Activated naive CD8-positive, alpha-beta T cell treated with anti-CD3 and anti-CD28 coated beads for 36 hours (primary cell): ENCODE measurements around the gene TPGS1. TPM values are rescaled to one million over a fixed set of nuclear protein-coding genes. Genes with fewer than 3 reads are reported as not detected.
"Not testable (repeated sequence)": the region's sequence is repeated elsewhere in the genome, so short reads cannot be mapped to it uniquely, and the experiment has no call there.

ENCODE experiments used
- DNase-seq: peaks from one replicate; pipeline ENCODE4 v3.0.0; 2021
- H3K27ac Mint-ChIP-seq: one replicate; pipeline ENCODE4 v1.8.0; 2022; ENCODE audit warnings: mild to moderate bottlenecking, moderate library complexity, mixed read lengths
- H3K27me3 Mint-ChIP-seq: one replicate; pipeline ENCODE4 v1.8.0; 2022; ENCODE audit warnings: mild to moderate bottlenecking, mixed read lengths
- H3K36me3 Mint-ChIP-seq: one replicate; pipeline ENCODE4 v1.8.0; 2021; ENCODE audit warnings: mild to moderate bottlenecking, mixed read lengths
- H3K4me1 Mint-ChIP-seq: one replicate; pipeline ENCODE4 v1.8.0; 2021; ENCODE audit warnings: mixed read lengths
- H3K4me3 Mint-ChIP-seq: one replicate; pipeline ENCODE4 v1.8.0; 2022; ENCODE audit warnings: mild to moderate bottlenecking, moderate library complexity, mixed read lengths
- H3K9me3 Mint-ChIP-seq: one replicate; pipeline ENCODE4 v1.8.0; 2022; ENCODE audit warnings: mixed read lengths
- total RNA-seq, 2 experiments: library from RNA; stranded (reverse); gene quantifications; one replicate each; pipeline ENCODE4 v1.2.3, GENCODE V29; 2021

TPGS1 gene
- total RNA-seq, 2 experiments from 2014 or later, result 9.3 to 10.3 TPM

DNA sequence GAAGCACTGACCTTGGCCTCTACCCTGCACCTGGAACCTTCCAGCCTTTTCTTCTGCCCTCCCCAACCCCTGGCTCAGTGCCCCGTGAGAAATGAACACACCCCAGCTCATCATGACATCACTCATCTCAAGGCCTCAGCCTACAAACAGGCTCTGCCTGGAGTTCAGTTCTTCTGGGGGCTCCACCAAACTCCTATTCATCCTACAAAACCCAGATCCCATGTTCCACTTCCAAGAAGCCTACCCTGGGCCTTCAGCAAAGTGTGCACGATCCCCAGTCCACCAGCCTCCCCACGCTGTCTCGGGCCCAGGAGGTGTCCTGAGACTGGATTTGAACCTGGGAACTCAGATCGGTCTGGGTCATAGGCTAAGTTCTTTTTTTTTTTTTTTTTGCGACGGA lies 37.5 kb upstream of the TPGS1 start:
- Mint-ChIP-seq H3K9me3 (no peaks in the 10 kb centered on the region), H3K4me3 (no peak overlapping the region), H3K4me1 (no peaks in the 10 kb centered on the region), H3K27ac (no peak overlapping the region), H3K27me3 (no peaks in the 10 kb centered on the region), H3K36me3 (no peaks in the 10 kb centered on the region)
- DNase-seq, result no peak

DNA sequence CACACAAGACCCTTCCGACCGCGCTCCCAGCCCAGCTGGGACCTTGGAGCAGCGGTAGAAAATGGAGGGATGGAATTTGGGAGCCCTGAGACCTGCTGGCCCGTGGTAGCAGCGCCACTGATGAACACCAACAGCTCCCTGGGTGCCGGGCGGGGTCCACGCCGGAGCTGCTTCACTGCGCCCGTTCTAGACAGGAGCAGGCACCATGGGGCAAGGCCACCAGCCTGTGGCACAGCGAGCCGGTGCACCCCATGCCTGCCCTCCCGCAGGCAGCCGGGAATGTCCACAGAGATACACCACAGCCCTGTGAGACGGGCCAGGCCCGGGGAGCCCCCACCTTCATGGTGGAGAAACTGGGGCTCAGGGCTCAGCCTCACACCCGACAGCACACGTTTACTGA lies 36.6 kb upstream of the TPGS1 start:
- H3K27me3 Mint-ChIP-seq, result peaks cover 5% of the 10 kb centered on the region
- H3K36me3 Mint-ChIP-seq, result no peaks in the 10 kb centered on the region
- no peak overlapping the region for H3K27ac Mint-ChIP-seq
- no peaks in the 10 kb centered on the region for H3K9me3 Mint-ChIP-seq
- H3K4me1 Mint-ChIP-seq, result no peaks in the 10 kb centered on the region
- H3K4me3 Mint-ChIP-seq, result no peak overlapping the region
- DNase-seq, result no peak

DNA sequence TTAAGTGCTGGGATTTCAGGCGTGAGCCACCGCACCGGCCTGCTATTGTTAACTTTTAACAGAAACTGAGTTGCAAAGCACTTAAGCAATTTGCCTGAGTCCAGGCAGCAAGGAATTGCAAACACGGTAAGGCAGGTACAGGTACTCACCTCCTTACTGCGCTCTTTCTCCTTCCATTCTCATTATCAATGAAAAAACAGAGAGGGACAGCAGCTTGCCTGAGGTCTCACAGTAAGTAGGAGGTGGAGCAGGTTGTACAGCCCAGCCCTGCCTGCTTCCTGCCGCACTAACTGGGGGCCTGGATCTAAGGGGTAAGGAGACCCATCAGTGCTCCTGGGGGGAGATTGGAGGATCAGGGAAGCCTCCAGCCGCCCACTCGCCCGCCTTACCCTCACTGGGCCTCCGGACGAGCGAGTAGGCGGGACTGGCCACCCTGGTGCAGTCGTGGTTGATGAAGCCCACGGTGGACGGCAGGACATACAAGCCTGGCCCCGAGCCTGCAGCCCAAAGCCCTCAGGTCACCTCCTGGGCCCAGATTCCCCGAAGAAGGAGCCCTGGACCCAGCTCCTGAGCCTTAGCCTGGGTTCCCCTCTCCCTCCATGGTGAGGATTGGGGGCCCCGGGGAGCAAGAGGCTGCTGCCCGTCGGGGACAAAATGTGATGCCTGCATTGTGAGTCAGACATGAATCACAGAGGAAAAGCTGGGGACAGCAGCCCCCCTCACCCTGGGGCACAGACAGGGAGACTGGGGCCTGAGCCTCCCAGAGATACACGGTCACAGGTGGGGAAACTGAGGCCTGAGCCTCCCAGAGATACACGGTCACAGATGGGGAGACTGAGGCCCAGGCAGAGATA lies 35.1 kb upstream of the TPGS1 start:
- Mint-ChIP-seq H3K27me3 (peaks cover 5% of the 10 kb centered on the region), H3K36me3 (no peaks in the 10 kb centered on the region), H3K27ac (no peak overlapping the region), H3K9me3 (no peaks in the 10 kb centered on the region), H3K4me1 (no peaks in the 10 kb centered on the region), H3K4me3 (no peak overlapping the region)
- DNase-seq, result no peak

DNA sequence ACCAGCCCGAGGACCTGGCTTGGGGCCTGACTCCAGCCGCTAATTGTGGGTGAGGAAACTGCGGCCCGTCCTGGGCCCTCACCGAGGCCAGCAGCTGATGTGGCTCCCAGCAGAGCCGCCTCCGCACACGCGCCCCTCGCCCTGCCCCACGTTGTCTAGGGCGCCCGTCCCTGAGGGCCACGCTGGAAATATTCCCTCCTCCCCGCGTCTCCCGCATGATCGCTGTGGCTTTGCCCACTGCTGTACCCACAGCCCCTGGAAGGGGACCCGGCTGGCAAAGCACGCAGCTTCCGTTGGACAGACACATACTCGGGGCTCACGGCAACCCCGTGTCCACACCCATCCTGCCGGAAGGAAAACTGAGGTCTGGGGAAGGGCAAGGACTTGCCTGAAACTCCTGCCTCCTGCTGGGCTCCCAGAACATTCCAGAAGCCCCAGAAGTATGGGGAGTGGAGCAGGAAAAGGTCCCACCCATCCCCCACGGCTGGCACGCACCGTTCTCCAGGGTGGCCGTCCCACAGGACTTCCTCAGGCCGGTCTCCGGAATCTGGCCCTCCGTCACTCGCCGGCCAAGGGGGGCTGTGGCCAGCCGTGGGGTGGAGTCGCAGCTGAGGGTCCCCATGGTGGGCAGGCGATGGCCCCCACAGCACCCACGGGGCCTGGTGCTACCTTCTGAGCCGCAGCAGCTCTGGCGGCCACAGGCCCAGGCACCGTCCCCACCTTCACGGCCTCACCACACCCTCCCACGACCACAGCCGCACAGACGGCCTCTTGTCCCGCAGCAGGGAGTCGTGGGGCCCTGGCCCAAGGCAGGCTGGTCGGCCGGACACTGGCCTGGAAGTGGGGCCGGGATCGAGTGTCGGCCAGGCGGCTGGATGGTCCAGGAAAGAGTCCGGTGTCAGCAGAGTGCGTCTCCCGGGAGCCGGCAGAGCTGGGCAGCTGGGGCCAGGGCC lies 32.9 kb upstream of the TPGS1 start:
- H3K27ac Mint-ChIP-seq, result no peak overlapping the region
- H3K4me1 Mint-ChIP-seq, result no peaks in the 10 kb centered on the region
- H3K9me3 Mint-ChIP-seq, result no peaks in the 10 kb centered on the region
- DNase-seq, result no peak
- peaks cover 9% of the 10 kb centered on the region for H3K27me3 Mint-ChIP-seq
- no peaks in the 10 kb centered on the region for H3K36me3 Mint-ChIP-seq
- H3K4me3 Mint-ChIP-seq, result no peak overlapping the region

- Mint-ChIP-seq H3K27ac (no peak overlapping the region), H3K4me3 (no peak overlapping the region), H3K4me1 (peaks cover 6% of the 10 kb centered on the region), H3K27me3 (peaks cover 18% of the 10 kb centered on the region), H3K36me3 (peaks cover 6% of the 10 kb centered on the region), H3K9me3 (peaks cover 6% of the 10 kb centered on the region)
- DNase-seq, result no peak
Measured at GRCh38 chr19:475360-475759, 31.9 kb upstream of the TPGS1 start.

DNA sequence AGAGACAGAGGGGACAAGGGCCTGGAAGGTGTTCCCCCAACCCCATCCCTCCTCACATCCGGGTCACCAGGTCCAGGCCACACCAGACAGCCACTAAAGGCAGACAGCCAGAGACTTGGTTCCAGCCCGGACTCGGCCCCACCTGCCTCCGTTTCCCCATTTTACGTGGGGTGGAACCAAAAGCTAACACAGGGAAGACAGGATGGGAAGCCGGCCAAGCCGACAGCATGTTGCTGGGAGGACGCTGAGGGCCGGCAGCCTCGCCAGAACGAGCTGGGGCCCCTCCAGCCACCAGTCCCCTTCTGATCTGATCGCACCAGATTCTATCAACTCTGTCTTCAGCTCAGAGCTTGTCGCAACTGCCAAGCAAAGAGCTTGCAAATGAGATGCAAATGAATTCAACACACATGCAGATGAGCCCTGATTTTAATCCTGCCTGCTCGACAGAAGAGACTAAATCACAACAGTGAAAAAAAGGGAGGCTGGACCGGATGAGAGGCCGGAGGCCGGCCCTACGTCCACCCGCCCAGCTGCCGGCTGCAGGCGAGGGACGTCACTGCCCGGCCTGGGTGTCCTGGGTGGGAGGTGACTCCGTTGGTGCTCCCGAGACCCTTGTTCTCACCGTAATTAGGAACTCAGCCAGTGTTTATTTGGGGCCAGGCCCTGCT lies 28.9 kb upstream of the TPGS1 start:
- no peak for DNase-seq
- peaks cover 10% of the 10 kb centered on the region for H3K4me1 Mint-ChIP-seq
- H3K4me3 Mint-ChIP-seq, result no peak overlapping the region
- peaks cover 20% of the 10 kb centered on the region for H3K9me3 Mint-ChIP-seq
- peaks cover 17% of the 10 kb centered on the region for H3K36me3 Mint-ChIP-seq
- H3K27ac Mint-ChIP-seq, result no peak overlapping the region
- peaks cover 29% of the 10 kb centered on the region for H3K27me3 Mint-ChIP-seq

DNA sequence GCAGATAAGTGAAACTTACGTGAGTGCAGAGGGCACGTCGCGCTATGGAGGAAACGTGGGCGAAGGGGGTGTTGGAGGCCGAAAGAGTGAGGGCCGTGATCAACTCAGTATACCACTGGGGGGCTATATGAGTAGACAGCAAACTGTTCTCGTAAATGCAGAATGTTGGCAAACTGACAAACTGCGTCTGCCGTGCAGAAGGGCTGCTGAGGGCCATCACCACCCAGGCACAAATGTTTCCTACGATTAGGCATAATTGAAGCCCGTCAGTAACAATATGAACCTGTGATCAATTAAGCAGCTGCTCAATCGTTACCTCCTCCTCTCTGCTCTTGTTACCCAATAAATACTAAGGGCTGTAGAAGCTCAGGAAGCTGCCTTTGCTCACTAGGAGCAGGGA lies 28.3 kb upstream of the TPGS1 start:
- no peak for DNase-seq
- Mint-ChIP-seq H3K27me3 (peaks cover 32% of the 10 kb centered on the region), H3K27ac (no peak overlapping the region), H3K36me3 (peaks cover 17% of the 10 kb centered on the region), H3K9me3 (peaks cover 20% of the 10 kb centered on the region), H3K4me1 (peaks cover 10% of the 10 kb centered on the region), H3K4me3 (no peak overlapping the region)

DNA sequence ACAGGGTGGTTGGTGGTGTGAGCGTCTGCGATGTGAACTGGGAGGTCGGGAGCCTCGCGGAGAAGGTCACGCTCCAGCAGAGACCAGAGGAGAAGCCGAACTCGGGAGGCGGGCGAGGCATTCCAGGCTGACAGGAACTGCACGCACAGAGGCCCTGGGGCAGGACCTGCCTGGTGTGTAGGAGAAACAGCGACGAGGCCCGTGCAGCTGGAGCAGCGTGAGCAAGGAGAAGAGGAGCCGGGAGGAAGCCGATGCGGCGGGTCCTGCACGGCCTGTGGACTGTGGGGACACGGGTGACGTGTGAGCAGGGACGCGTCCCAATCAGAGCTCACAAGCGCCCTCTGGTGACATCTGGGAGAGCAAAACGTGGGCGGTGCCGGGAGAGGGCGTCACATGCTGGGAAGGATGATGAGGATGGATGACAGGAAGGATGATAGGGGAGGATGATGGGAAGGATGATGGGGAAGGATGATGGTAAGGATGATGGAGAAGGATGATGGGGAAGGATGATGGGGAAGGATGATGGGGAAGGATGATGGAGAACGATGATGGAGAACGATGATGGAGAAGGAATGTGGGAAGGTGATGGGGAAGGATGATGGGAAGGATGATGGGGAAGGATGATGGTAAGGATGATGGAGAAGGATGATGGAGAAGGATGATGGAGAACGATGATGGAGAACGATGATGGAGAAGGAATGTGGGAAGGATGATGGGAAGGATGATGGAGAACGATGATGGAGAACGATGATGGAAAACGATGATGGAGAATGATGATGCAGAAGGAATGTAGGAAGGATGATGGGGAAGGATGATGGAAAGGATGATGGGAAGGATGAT lies 27.1 kb upstream of the TPGS1 start:
- H3K4me1 Mint-ChIP-seq, result peaks cover 10% of the 10 kb centered on the region
- peak; percentile 47 for DNase-seq
- H3K4me3 Mint-ChIP-seq, result peak overlapping the region; percentile 47

GRCh38 chr19:481100-481499 lies 26.2 kb upstream of the TPGS1 start:
- H3K27me3 Mint-ChIP-seq, result peaks cover 47% of the 10 kb centered on the region
- H3K36me3 Mint-ChIP-seq, result peaks cover 17% of the 10 kb centered on the region
- H3K9me3 Mint-ChIP-seq, result peaks cover 20% of the 10 kb centered on the region
- H3K4me3 Mint-ChIP-seq, result peak overlapping the region; percentile 15
- not testable (repeated sequence) for DNase-seq
- H3K27ac Mint-ChIP-seq, result peak overlapping the region; percentile 71
- H3K4me1 Mint-ChIP-seq, result peaks cover 10% of the 10 kb centered on the region

More for the DNA sequence above, 27.1 kb upstream of the TPGS1 start:
- Mint-ChIP-seq H3K27ac (peak overlapping the region; percentile 71), H3K9me3 (peaks cover 20% of the 10 kb centered on the region), H3K36me3 (peaks cover 17% of the 10 kb centered on the region), H3K27me3 (peaks cover 40% of the 10 kb centered on the region)

DNA sequence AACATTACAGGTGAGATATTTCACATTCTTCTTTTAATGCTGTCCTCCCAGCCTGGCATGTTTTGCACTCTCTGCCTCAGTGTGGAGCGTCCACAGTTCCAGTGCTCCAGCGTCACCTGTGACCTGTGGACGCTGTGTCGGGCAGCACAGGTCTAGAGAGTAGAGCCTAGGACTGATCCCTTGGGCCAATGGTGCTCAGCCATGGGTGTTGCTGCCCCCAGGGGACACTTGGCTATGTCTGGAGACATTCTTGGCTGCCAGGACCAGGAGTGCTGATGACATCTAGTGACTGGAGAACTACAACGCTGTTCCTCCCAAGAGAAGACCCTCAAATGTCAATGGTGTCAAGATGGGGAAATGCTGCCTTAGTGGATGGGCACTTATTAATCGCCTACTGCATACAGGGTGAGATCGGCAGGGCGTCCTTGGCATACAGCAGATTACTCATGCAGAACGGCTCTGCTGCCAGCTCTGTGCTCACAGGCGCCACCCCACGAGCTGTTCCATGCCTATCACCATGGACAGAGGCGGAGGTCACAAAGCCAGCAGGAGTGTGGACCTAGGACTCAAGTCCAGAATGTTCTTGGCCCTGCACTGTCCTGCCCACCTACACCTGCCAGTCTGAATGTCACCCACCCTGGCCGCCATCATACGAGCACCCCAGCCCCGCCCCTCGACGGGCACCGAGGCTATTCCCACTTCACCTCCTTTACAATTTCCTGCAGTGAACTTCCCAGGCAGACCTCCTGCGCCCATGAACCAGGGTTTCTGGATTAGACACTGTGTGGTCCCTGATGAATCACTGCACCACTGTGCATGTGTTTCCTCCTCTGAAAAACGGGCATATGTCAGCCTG lies 24.9 kb upstream of the TPGS1 start:
- no peak overlapping the region for H3K4me3 Mint-ChIP-seq
- no peak for DNase-seq
- peaks cover 20% of the 10 kb centered on the region for H3K9me3 Mint-ChIP-seq
- H3K27me3 Mint-ChIP-seq, result peaks cover 50% of the 10 kb centered on the region
- H3K36me3 Mint-ChIP-seq, result peaks cover 17% of the 10 kb centered on the region
- no peak overlapping the region for H3K27ac Mint-ChIP-seq
- H3K4me1 Mint-ChIP-seq, result peaks cover 10% of the 10 kb centered on the region

DNA sequence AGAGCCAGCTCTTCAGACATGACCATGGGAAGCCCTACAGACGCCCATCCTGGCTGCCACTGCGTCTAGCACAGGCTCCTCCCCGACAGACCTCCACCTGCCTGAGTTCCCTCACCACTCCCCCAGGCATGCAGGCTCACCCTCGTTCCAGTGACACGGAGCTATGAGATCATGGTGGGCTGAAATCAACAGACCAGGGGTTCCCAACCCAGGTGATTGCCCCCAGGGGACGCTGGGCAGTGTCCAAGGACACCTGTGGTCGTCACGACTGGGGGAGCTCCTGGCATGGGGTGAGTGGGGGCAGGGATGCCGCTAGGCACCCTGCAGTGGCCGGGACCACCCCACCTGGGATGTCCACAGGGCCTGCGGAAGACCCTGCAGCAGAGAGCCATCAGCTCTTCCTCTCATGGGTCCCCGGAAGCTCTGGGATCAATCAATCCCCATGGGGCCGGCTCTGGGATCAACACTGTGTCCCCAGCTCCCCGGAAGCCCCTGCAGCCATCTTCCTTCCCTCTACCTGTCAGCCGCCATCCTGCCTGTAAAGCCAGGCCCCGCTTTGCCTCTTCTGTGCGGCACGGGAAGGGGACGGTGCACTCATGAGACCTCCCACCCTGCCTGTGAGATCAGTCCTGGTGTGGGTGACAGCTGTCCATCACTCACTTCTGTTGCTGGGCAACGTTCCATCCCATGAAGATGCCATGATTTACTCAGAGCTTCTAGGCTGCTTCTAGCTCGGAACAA lies 23.8 kb upstream of the TPGS1 start:
- Mint-ChIP-seq H3K27me3 (peaks cover 46% of the 10 kb centered on the region), H3K4me1 (peaks cover 14% of the 10 kb centered on the region), H3K4me3 (no peak overlapping the region), H3K27ac (no peak overlapping the region), H3K36me3 (peaks cover 22% of the 10 kb centered on the region), H3K9me3 (peaks cover 20% of the 10 kb centered on the region)
- no peak for DNase-seq

DNA sequence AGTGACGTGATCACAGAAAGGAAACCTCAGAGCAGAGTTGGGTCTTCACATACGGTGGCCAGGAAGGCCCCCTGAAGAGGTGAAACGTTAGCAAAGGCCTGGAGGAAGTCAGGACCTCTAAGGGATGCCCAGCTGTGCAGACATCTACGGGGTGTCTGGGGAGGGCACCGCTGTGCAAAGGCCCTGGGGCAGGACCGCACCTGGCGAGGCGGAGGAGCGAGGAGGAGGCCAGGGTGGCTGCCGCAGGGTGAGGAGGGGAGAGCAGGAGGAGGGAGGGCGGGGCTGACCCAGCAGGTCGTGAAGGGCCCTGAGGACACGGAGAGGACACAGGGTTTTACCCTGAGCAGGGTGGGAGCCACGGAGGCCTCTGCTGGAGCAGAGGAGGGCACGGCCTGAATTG lies 22.8 kb upstream of the TPGS1 start:
- peaks cover 22% of the 10 kb centered on the region for H3K36me3 Mint-ChIP-seq
- H3K9me3 Mint-ChIP-seq, result peaks cover 20% of the 10 kb centered on the region
- H3K27me3 Mint-ChIP-seq, result peaks cover 45% of the 10 kb centered on the region
- H3K27ac Mint-ChIP-seq, result no peak overlapping the region
- DNase-seq, result no peak
- H3K4me1 Mint-ChIP-seq, result peaks cover 14% of the 10 kb centered on the region
- no peak overlapping the region for H3K4me3 Mint-ChIP-seq

DNA sequence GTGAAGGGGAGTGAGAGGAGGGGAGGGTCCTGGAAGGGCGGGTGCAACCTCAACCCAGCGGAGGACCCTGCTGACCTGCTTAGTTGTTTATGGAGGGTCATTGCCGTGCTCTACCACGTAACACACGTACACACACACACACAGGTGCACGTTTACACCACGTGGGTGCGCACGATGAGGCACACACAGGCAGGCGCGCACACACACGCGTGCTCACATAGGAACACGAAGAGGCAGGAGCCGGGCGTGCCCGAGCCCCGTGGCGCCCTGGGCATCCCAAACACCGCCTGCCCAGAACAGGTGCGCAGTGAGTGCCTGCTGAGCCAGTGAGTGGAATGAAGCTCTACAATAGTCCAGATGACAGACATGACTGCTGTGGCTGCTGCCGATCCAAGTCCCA lies 22.2 kb upstream of the TPGS1 start:
- Mint-ChIP-seq H3K4me3 (no peak overlapping the region), H3K4me1 (peaks cover 10% of the 10 kb centered on the region), H3K36me3 (peaks cover 19% of the 10 kb centered on the region), H3K27ac (no peak overlapping the region), H3K9me3 (peaks cover 16% of the 10 kb centered on the region), H3K27me3 (peaks cover 39% of the 10 kb centered on the region)
- no peak for DNase-seq
